IPS-15b (cell line): ENCODE data around the gene TEAD1.

ENCODE experiments used
- H3K27me3 ChIP-seq: one replicate; pipeline ENCODE4 v1.6.1; 2013; ENCODE audit warnings: low read length; ENCODE audit not compliant: control insufficient read depth, insufficient read depth
- H3K36me3 ChIP-seq: one replicate; pipeline ENCODE4 v1.6.1; 2013; ENCODE audit warnings: low read length; ENCODE audit not compliant: control insufficient read depth, insufficient read depth
- H3K4me1 ChIP-seq: one replicate; pipeline ENCODE4 v1.6.1; 2013; ENCODE audit warnings: mild to moderate bottlenecking, low read length; ENCODE audit not compliant: control insufficient read depth, insufficient read depth
- H3K4me3 ChIP-seq: one replicate; pipeline ENCODE4 v1.5.1; 2013; ENCODE audit warnings: low read depth, low read length
- H3K9ac ChIP-seq: one replicate; pipeline ENCODE4 v1.6.1; 2013; ENCODE audit warnings: low read depth, mild to moderate bottlenecking, low read length
- H3K9me3 ChIP-seq: one replicate; pipeline ENCODE4 v1.6.1; 2013; ENCODE audit warnings: mild to moderate bottlenecking, low read length; ENCODE audit not compliant: control insufficient read depth, insufficient read depth

Gene TEAD1

GRCh38 chr11:12764187-12764914 is 90.1 kb downstream of the TEAD1 start:
- peaks cover 12% of the 10 kb centered on the region for H3K36me3 ChIP-seq
- H3K9ac ChIP-seq = no peak overlapping the region
- H3K4me1 ChIP-seq = peaks cover 5% of the 10 kb centered on the region
- no peaks in the 10 kb centered on the region for H3K9me3 ChIP-seq
- no peaks in the 10 kb centered on the region for H3K27me3 ChIP-seq
- H3K4me3 ChIP-seq = no peak overlapping the region

- no peak overlapping the region for H3K4me3 ChIP-seq
- no peaks in the 10 kb centered on the region for H3K9me3 ChIP-seq
- peaks cover 5% of the 10 kb centered on the region for H3K4me1 ChIP-seq
- H3K27me3 ChIP-seq = no peaks in the 10 kb centered on the region
- peaks cover 12% of the 10 kb centered on the region for H3K36me3 ChIP-seq
- no peak overlapping the region for H3K9ac ChIP-seq
Observed at GRCh38 chr11:12765428-12765827, 91.2 kb downstream of the TEAD1 start.

DNA sequence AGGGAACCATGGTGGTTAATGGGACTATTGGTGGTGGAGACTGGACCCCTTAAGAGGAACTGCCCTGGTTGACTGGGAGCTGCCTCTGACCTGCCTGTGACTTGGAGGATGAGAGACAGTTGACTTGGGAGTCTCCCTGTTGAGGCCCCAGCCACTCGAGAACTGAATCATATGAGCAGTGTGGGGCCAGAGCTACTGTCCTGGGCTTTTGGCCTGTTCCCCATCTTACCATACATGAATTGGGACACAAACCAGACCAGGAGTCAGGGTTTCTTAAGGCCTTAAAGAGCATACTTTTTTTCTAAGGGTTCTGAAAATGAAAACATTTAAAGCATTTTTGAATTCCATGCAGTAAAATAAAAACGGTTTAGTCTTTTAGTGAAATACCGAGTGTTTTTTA is 92.8 kb downstream of the TEAD1 start:
- H3K9me3 ChIP-seq = no peaks in the 10 kb centered on the region
- H3K4me3 ChIP-seq = no peak overlapping the region
- peaks cover 12% of the 10 kb centered on the region for H3K36me3 ChIP-seq
- no peaks in the 10 kb centered on the region for H3K4me1 ChIP-seq
- H3K27me3 ChIP-seq = no peaks in the 10 kb centered on the region
- no peak overlapping the region for H3K9ac ChIP-seq

GRCh38 chr11:12767577-12767976 is 93.4 kb downstream of the TEAD1 start:
- Histone ChIP-seq H3K27me3 (no peaks in the 10 kb centered on the region), H3K9ac (no peak overlapping the region), H3K4me3 (no peak overlapping the region), H3K4me1 (no peaks in the 10 kb centered on the region), H3K9me3 (no peaks in the 10 kb centered on the region), H3K36me3 (peaks cover 12% of the 10 kb centered on the region)

- H3K4me1 ChIP-seq = peaks cover 3% of the 10 kb centered on the region
- H3K9me3 ChIP-seq = no peaks in the 10 kb centered on the region
- H3K9ac ChIP-seq = no peak overlapping the region
- no peak overlapping the region for H3K4me3 ChIP-seq
- no peaks in the 10 kb centered on the region for H3K27me3 ChIP-seq
- H3K36me3 ChIP-seq = peaks cover 10% of the 10 kb centered on the region
Observed at GRCh38 chr11:12768726-12769673, 94.8 kb downstream of the TEAD1 start.

DNA sequence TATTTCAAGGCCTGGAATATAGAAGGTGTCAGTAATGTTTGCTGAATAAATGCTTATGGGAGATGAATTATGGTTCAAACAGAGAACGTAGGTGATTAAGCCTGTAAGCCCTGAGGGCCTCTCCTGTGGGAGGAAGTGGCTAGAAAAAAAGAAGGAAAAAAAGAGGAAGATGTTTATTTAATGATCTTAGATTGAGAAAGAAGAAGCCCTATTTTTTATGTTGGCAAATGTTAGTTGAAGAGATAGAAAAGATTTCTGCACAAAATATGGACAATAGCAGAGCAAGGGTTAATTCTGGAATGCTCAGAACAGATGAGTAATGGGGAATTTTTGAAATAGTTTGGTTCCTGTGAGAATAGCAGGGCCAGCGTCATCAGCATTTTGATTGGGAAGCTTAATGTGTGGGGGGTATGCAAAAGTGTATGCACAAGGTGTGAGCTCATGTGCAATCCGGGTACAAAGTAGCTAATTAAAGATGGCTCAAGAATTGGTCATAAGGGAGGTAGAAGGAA is 95.7 kb downstream of the TEAD1 start:
- no peak overlapping the region for H3K9ac ChIP-seq
- no peaks in the 10 kb centered on the region for H3K27me3 ChIP-seq
- no peaks in the 10 kb centered on the region for H3K9me3 ChIP-seq
- peaks cover 4% of the 10 kb centered on the region for H3K4me1 ChIP-seq
- H3K36me3 ChIP-seq = peaks cover 3% of the 10 kb centered on the region
- no peak overlapping the region for H3K4me3 ChIP-seq

DNA sequence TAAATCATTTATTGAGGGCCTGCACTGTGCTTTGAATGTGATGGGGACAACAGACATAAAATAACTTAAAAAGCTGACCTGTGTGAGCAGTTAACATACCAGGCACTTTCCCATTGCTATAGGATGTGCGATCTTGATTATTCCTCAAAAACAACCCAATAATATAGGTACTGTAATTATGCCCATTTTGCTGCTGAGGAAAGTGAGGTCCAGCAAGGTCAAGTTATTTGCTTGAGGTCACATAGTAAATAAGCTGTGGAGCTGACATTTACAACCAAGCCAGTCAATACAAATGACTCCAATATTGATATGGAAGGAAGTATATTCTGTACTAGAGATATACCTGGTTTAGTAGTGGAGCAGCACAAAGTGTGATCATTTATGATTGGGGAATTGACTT is 96.2 kb downstream of the TEAD1 start:
- H3K4me3 ChIP-seq = no peak overlapping the region
- no peaks in the 10 kb centered on the region for H3K9me3 ChIP-seq
- H3K36me3 ChIP-seq = no peaks in the 10 kb centered on the region
- H3K4me1 ChIP-seq = peaks cover 4% of the 10 kb centered on the region
- H3K9ac ChIP-seq = no peak overlapping the region
- H3K27me3 ChIP-seq = no peaks in the 10 kb centered on the region

GRCh38 chr11:12770966-12771597 is 96.9 kb downstream of the TEAD1 start:
- H3K4me1 ChIP-seq = peaks cover 4% of the 10 kb centered on the region
- no peaks in the 10 kb centered on the region for H3K27me3 ChIP-seq
- H3K9ac ChIP-seq = no peak overlapping the region
- no peaks in the 10 kb centered on the region for H3K36me3 ChIP-seq
- H3K9me3 ChIP-seq = no peaks in the 10 kb centered on the region
- H3K4me3 ChIP-seq = no peak overlapping the region

DNA sequence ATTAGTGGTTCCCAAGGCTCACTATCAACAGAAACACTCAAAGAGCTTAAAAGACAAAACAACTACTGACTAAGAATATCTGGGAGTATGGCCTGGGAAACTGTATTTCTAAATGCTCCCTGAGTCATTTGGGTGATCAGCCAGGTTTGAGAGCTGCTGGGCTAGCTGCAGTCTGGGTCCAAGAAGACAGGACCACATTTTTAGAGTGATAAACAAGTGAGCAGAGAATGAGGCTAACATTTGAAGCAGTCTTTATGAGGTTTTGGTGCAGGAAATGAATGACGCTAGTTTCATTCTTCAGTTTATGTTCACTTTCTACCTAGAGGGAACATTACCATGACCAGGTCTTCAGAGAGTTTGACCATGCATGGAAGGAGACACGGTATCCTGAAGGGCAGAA is 97.7 kb downstream of the TEAD1 start:
- no peak overlapping the region for H3K9ac ChIP-seq
- peaks cover 4% of the 10 kb centered on the region for H3K4me1 ChIP-seq
- no peaks in the 10 kb centered on the region for H3K36me3 ChIP-seq
- H3K4me3 ChIP-seq = no peak overlapping the region
- H3K27me3 ChIP-seq = no peaks in the 10 kb centered on the region
- no peaks in the 10 kb centered on the region for H3K9me3 ChIP-seq

GRCh38 chr11:12772324-12772723 is 98.1 kb downstream of the TEAD1 start:
- no peaks in the 10 kb centered on the region for H3K36me3 ChIP-seq
- no peaks in the 10 kb centered on the region for H3K27me3 ChIP-seq
- peaks cover 4% of the 10 kb centered on the region for H3K4me1 ChIP-seq
- H3K9me3 ChIP-seq = no peaks in the 10 kb centered on the region
- no peak overlapping the region for H3K9ac ChIP-seq
- H3K4me3 ChIP-seq = no peak overlapping the region

DNA sequence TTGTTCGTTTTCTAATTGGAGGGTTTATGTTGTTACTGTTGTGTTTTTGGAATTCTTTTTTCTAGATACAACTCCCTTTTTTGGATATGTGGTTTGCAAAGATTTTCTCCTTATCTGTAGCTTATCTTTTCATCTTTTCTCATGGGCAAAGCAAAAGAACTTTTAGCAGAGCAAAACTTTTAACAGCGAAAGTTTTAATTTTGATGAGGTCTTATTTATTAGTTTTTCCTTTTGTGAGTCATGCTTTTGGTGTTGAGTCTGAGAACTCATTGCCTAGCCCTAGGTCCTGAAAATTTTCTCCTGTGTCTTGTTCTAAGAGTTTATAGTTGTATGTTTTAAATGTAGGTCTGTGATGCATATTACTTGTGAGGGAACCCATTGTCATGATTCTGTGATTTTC is 99.4 kb downstream of the TEAD1 start:
- no peaks in the 10 kb centered on the region for H3K27me3 ChIP-seq
- H3K4me1 ChIP-seq = peaks cover 4% of the 10 kb centered on the region
- H3K9ac ChIP-seq = no peak overlapping the region
- H3K9me3 ChIP-seq = no peaks in the 10 kb centered on the region
- no peak overlapping the region for H3K4me3 ChIP-seq
- H3K36me3 ChIP-seq = no peaks in the 10 kb centered on the region
